NB4 (cell line): Measurements from ENCODE around the gene GRIK4.

Source experiments
- MYC ChIP-seq: IDR thresholded peaks from 2 replicates; pipeline ENCODE4 v1.6.1; 2011; ENCODE audit warnings: low read depth, low read length
- TF ChIP-seq, protein P1 (sequence below): IDR thresholded peaks from one replicate; pipeline ENCODE4 v1.5.1; 2012; ENCODE audit warnings: low read depth, low read length

DNA sequence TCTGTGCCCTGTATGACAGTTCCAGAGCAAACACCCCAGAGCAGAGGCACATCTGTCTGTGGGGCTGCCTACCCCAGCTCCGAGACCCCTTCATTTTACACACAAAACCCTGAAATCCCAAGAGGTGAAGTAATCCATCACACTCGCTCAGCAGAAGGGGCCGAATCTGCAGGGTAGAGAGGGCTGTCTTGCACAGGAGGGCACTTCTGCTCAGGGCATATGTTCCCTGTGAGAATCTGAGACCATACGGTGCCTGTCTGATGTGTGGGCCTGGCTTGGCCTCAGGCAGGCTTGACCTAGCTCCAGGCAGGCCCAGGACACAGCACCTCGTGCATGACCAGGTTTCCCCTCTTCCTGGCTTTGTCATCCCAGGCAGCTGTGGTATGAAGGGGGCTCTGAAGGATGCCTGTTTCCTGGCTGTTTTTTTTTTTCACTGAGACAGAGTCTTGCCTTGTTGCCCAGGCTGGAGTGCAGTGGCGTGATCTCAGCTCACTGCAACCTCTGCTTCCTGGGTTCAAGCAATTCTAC lies 37.2 kb downstream of the GRIK4 start:
- TF ChIP-seq, protein P1, sequence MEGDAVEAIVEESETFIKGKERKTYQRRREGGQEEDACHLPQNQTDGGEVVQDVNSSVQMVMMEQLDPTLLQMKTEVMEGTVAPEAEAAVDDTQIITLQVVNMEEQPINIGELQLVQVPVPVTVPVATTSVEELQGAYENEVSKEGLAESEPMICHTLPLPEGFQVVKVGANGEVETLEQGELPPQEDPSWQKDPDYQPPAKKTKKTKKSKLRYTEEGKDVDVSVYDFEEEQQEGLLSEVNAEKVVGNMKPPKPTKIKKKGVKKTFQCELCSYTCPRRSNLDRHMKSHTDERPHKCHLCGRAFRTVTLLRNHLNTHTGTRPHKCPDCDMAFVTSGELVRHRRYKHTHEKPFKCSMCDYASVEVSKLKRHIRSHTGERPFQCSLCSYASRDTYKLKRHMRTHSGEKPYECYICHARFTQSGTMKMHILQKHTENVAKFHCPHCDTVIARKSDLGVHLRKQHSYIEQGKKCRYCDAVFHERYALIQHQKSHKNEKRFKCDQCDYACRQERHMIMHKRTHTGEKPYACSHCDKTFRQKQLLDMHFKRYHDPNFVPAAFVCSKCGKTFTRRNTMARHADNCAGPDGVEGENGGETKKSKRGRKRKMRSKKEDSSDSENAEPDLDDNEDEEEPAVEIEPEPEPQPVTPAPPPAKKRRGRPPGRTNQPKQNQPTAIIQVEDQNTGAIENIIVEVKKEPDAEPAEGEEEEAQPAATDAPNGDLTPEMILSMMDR, result no peak
- no peak for TF ChIP-seq MYC
